Prostate gland (tissue), 2 donors: Measurements from ENCODE around the gene BPIFB6. TPM values are rescaled to one million over a fixed set of nuclear protein-coding genes. Genes with fewer than 3 reads are reported as not detected.

Source experiments
- DNase-seq: peaks from one replicate; pipeline ENCODE4 v3.0.0-alpha.2; 2019; ENCODE audit warnings: low spot score
- H3K27ac ChIP-seq, 2 donors: fragments of 200-600 bp; sonication (generic); 2 replicates each; pipeline ENCODE4 v1.5.1; 2017 to 2019
- H3K27me3 ChIP-seq: fragments of 200-600 bp; sonication (generic); replicated peaks from 2 replicates; pipeline ENCODE4 v1.5.1; 2019; ENCODE audit not compliant: insufficient read depth
- H3K36me3 ChIP-seq, 2 donors: fragments of 200-600 bp; sonication (generic); 1 replicate in 1 of 2; 2 replicates in 1 of 2; pipeline versions ENCODE4 v1.5.1 to v1.8.1; 2017 to 2019
- H3K4me1 ChIP-seq: fragments of 200-600 bp; sonication (generic); replicated peaks from 2 replicates; pipeline ENCODE4 v1.5.1; 2019
- H3K4me3 ChIP-seq, 2 donors: fragments of 200-600 bp; sonication (generic); 2 replicates each; pipeline ENCODE4 v1.5.1; 2017 to 2019
- H3K9me3 ChIP-seq: fragments of 200-600 bp; sonication (generic); 2 replicates; pipeline ENCODE4 v1.5.1; 2017
- POLR2A ChIP-seq: fragments of 450-650 bp; IDR thresholded peaks from one replicate; pipeline ENCODE4 v1.6.1; 2016; ENCODE audit warnings: antibody characterized with exemption, mild to moderate bottlenecking
- POLR2AphosphoS5 ChIP-seq: sonication (generic); formaldehyde crosslinking; IDR thresholded peaks from one replicate; pipeline ENCODE4 v1.6.1; 2017; ENCODE audit warnings: antibody characterized with exemption
- WGBS: methylation state at CpG from one replicate; pipeline ENCODE4 v1.1.5; 2018; 5-methylcytosine and 5-hydroxymethylcytosine counted together
- intact Hi-C: fragments of 100-400 bp; cut with DNase I; formaldehyde crosslinking; loops from one replicate; pipeline ENCODE4 v1.14.2; 2022
- total RNA-seq, 2 donors: library from RNA; depleted of rRNA; stranded (reverse); fragments of >200 nt; gene quantifications; one replicate each; pipeline ENCODE4 v1.1.0, GENCODE V29; 2016
- TF ChIP-seq, protein P1 (sequence below), 4 experiments: fragments of 200-600 bp in 2 of 4; fragments of 450-650 bp in 2 of 4; sonication (generic) in 2 of 4; IDR thresholded peaks; 1 replicate in 3 of 4; 2 replicates in 1 of 4; pipeline ENCODE4 v1.5.1; 2016 to 2019; ENCODE audit warnings: antibody characterized with exemption in 4 of 4, mild to moderate bottlenecking in 2 of 4, moderate library complexity in 2 of 4

The BPIFB6 gene
- total RNA-seq, 2 donors from 2014 or later: not detected

DNA sequence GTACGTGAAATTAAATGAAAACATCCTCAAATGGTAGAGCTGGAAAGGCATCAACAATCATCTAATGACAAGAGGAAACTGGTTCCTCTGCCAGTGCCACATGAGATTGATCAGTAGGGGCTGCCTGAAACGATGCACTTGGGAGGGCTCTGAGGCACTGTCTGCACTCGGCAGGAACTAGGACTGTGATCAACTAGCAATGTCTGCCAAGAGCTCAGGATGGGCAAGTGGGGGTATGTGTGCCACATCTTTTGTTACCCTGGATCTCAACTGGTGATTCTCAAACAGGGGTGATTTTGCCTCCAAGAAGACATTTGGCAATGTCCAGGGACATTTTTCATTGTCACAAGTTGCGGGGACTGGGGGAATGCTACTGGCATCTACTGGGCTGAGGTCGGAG lies 1.9 kb downstream of the BPIFB6 start:
- 71% methylated on average over 5 of the region's 5 CpGs for WGBS
- no peaks in the 10 kb centered on the region for H3K36me3 ChIP-seq
- no peaks in the 10 kb centered on the region for H3K9me3 ChIP-seq
- intact Hi-C loops: no loop called here
- no peak for TF ChIP-seq POLR2A
- TF ChIP-seq, protein P1, sequence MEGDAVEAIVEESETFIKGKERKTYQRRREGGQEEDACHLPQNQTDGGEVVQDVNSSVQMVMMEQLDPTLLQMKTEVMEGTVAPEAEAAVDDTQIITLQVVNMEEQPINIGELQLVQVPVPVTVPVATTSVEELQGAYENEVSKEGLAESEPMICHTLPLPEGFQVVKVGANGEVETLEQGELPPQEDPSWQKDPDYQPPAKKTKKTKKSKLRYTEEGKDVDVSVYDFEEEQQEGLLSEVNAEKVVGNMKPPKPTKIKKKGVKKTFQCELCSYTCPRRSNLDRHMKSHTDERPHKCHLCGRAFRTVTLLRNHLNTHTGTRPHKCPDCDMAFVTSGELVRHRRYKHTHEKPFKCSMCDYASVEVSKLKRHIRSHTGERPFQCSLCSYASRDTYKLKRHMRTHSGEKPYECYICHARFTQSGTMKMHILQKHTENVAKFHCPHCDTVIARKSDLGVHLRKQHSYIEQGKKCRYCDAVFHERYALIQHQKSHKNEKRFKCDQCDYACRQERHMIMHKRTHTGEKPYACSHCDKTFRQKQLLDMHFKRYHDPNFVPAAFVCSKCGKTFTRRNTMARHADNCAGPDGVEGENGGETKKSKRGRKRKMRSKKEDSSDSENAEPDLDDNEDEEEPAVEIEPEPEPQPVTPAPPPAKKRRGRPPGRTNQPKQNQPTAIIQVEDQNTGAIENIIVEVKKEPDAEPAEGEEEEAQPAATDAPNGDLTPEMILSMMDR (IDR thresholded peaks at IDR 0.05): no peak
- TF ChIP-seq POLR2AphosphoS5: no peak
- H3K4me1 ChIP-seq: no peaks in the 10 kb centered on the region
- H3K4me3 ChIP-seq: no peak overlapping the region
- no peaks in the 10 kb centered on the region for H3K27me3 ChIP-seq
- DNase-seq: no peak
- no peak overlapping the region for H3K27ac ChIP-seq

DNA sequence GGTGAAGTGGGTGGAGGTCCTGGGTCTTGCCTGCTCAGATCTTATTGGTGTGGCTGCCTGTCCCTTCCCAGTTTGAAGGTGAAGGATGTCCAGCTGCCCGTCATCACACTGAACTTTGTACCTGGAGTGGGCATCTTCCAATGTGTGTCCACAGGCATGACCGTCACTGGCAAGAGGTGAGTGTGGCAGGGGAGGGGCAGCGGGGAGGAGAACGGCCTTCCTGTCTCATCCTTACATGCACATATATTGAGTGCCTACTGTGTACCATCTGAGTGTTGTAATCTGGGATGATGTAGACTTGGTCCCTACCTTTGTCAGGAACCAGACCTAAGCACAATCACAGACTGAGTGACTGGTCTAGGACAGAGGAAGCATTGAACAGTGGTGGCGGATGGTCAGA lies 2.7 kb downstream of the BPIFB6 start:
- no peaks in the 10 kb centered on the region for H3K9me3 ChIP-seq
- no peak overlapping the region for H3K4me3 ChIP-seq
- 76% methylated on average over 5 of the region's 5 CpGs for WGBS
- no peak overlapping the region for H3K27ac ChIP-seq
- no peaks in the 10 kb centered on the region for H3K27me3 ChIP-seq
- H3K4me1 ChIP-seq: no peaks in the 10 kb centered on the region
- DNase-seq: no peak
- no peaks in the 10 kb centered on the region for H3K36me3 ChIP-seq
- intact Hi-C loops: no loop called here
- TF ChIP-seq, protein P1 (IDR thresholded peaks at IDR 0.05): no peak
- no peak for TF ChIP-seq POLR2A
- TF ChIP-seq POLR2AphosphoS5: no peak

DNA sequence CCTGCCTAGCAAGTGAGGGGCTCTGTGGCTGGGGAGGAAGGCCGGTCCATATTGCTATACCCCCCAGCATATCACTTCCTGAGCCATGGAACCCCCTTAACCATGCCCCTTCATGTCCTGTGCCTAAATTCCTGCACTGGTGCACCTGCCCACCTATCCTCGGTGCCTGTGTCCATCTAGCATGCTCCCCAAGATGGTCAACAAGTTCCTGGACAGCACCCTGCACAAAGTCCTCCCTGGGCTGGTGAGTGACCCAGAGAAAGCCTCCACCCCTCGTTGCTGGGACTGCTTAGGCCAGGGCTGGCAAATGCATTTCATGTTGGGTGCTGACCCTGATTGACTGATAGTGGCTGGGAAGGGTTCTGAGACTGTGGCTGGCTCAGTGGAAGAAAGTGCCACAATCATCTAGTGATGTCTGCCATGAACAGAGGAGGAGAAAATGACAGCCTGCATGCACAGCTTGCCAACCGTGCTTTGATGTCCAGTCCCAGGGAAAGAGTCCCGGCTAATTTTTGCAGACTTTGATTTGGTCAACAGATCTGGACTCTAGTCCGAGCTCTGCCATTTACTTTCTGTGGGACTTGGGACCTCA lies 3.5 kb downstream of the BPIFB6 start:
- no peak for DNase-seq
- H3K27me3 ChIP-seq: no peaks in the 10 kb centered on the region
- no peaks in the 10 kb centered on the region for H3K9me3 ChIP-seq
- no peak overlapping the region for H3K27ac ChIP-seq
- no peaks in the 10 kb centered on the region for H3K36me3 ChIP-seq
- 81% methylated on average over 6 of the region's 6 CpGs for WGBS
- intact Hi-C loops: no loop called here
- no peak for TF ChIP-seq POLR2A
- H3K4me1 ChIP-seq: no peaks in the 10 kb centered on the region
- no peak overlapping the region for H3K4me3 ChIP-seq

DNA sequence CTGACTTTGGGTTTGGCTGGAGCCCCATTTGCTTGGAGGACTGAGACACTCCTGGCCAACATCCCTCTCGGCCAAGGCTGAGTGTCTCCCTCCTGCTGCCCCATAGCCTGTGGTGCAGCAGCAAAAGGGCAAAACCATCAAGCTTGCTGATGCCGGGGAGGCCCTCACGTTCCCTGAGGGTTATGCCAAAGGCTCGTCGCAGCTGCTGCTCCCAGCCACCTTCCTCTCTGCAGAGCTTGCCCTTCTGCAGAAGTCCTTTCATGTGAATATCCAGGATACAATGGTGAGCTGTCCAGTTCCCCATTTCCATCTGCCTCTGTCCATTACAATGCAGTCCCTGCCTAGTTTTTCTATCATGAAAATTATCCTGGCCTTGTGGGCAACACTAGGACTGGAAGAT lies 6.0 kb downstream of the BPIFB6 start:
- Histone ChIP-seq H3K4me1 (no peaks in the 10 kb centered on the region), H3K4me3 (no peak overlapping the region), H3K27ac (no peak overlapping the region), H3K27me3 (no peaks in the 10 kb centered on the region), H3K9me3 (no peaks in the 10 kb centered on the region), H3K36me3 (no peaks in the 10 kb centered on the region)
- WGBS: 71% methylated on average over 5 of the region's 5 CpGs
- DNase-seq: no peak
- no peak for TF ChIP-seq POLR2A
- no peak for TF ChIP-seq POLR2AphosphoS5
- TF ChIP-seq, protein P1 (IDR thresholded peaks at IDR 0.05): no peak
- intact Hi-C loops: no loop called here

- H3K4me1 ChIP-seq: no peaks in the 10 kb centered on the region
- no peak for DNase-seq
- TF ChIP-seq, protein P1 (IDR thresholded peaks at IDR 0.05): no peak
- WGBS: 93% methylated on average over 4 of the region's 4 CpGs
- no peak overlapping the region for H3K4me3 ChIP-seq
- no peak overlapping the region for H3K27ac ChIP-seq
- no peaks in the 10 kb centered on the region for H3K27me3 ChIP-seq
- no peaks in the 10 kb centered on the region for H3K36me3 ChIP-seq
- intact Hi-C loops: no loop called here
- H3K9me3 ChIP-seq: no peaks in the 10 kb centered on the region
These were observed 6.8 kb downstream of the BPIFB6 start for GRCh38 chr20:33038243-33038642.
